ENCODE data around the gene ADNP2. TPM values are rescaled to one million over a fixed set of nuclear protein-coding genes. Genes with fewer than 3 reads are reported as not detected.

ADNP2 gene
- total and polyA plus RNA-seq, 11 donors = 3.0 to 13.1 (median 8.8) TPM

GRCh38 chr18:80096032-80096565, 13.0 kb upstream of the ADNP2 start:
- ATAC-seq = no peak

GRCh38 chr18:80097201-80097600, 11.9 kb upstream of the ADNP2 start:
- no peaks in the 10 kb centered on the region for H3K36me3 ChIP-seq
- H3K4me3 ChIP-seq = no peak overlapping the region
- no peaks in the 10 kb centered on the region for H3K27me3 ChIP-seq
- no peaks in the 10 kb centered on the region for H3K4me1 ChIP-seq
- DNase-seq = no peak
- ATAC-seq = no peak
- H3K27ac ChIP-seq = no peak overlapping the region
- intact Hi-C loops (cut with DNase I) = no loop called here
- TF ChIP-seq CTCF (IDR thresholded peaks at IDR 0.05) (no peak), POLR2A (IDR thresholded peaks at IDR 0.05) (no peak)
- WGBS, 4 donors = 66 to 95% (median 88%) methylated on average over 9 of the region's 9 CpGs
- no peaks in the 10 kb centered on the region for H3K9me3 ChIP-seq

More at GRCh38 chr18:80096032-80096565, 13.0 kb upstream of the ADNP2 start:
- 76 to 87% (median 85%) methylated on average over 7 to 10 of the region's 10 CpGs for WGBS, 4 donors
- Histone ChIP-seq H3K4me1 (no peaks in the 10 kb centered on the region), H3K36me3 (no peaks in the 10 kb centered on the region), H3K4me3 (no peak overlapping the region), H3K27me3 (no peaks in the 10 kb centered on the region), H3K9me3 (no peaks in the 10 kb centered on the region), H3K27ac (no peak overlapping the region)
- DNase-seq = no peak
- intact Hi-C loops (cut with DNase I) = no loop called here
- no peak for TF ChIP-seq CTCF (IDR thresholded peaks at IDR 0.05)
- TF ChIP-seq POLR2A (IDR thresholded peaks at IDR 0.05) = no peak

GRCh38 chr18:80103231-80103630, 5.8 kb upstream of the ADNP2 start:
- 37 to 50% (median 37%) methylated on average over 6 of the region's 6 CpGs for WGBS, 4 donors
- H3K9me3 ChIP-seq = no peaks in the 10 kb centered on the region
- H3K27me3 ChIP-seq = no peaks in the 10 kb centered on the region
- no peaks in the 10 kb centered on the region for H3K36me3 ChIP-seq
- peaks cover 0 to 17% (median 2%) of the 10 kb centered on the region in 12 donors for H3K4me1 ChIP-seq
- no peak overlapping the region for H3K4me3 ChIP-seq
- TF ChIP-seq CTCF (IDR thresholded peaks at IDR 0.05) (no peak), POLR2A (IDR thresholded peaks at IDR 0.05) (no peak)
- DNase-seq (no peak), ATAC-seq (peak in 3 of 4 donors; percentile 36 to 68 (median 58))
- peak overlapping the region in 3 of 12 donors; percentile 10 to 50 (median 26) for H3K27ac ChIP-seq
- intact Hi-C loops (cut with DNase I) = loop anchor here in 1 of 10 donors (10.0 kb wide), 1 partner anchor 148 kb away; the partner anchor contains the start of gene SLC66A2

GRCh38 chr18:80104364-80104779, 4.7 kb upstream of the ADNP2 start:
- Histone ChIP-seq H3K36me3 (no peaks in the 10 kb centered on the region), H3K9me3 (no peaks in the 10 kb centered on the region), H3K27me3 (no peaks in the 10 kb centered on the region), H3K4me3 (no peak overlapping the region), H3K27ac (no peak overlapping the region), H3K4me1 (peaks cover 0 to 17% (median 2%) of the 10 kb centered on the region in 12 donors)
- intact Hi-C loops (cut with DNase I) = loop anchor here in 1 of 10 donors (10.0 kb wide), 1 partner anchor 150 kb away; the partner anchor contains the start of gene SLC66A2
- TF ChIP-seq POLR2A (IDR thresholded peaks at IDR 0.05) (no peak), CTCF (IDR thresholded peaks at IDR 0.05) (no peak)
- DNase-seq = no peak
- no peak for ATAC-seq
- 60 to 67% (median 63%) methylated on average over 7 of the region's 7 CpGs for WGBS, 4 donors

All from heart left ventricle (tissue), 16 donors.